SHP77 (cell line): Measurements from ENCODE around the gene SND1.
"Not testable (repeated sequence)": the region's sequence is repeated elsewhere in the genome, so short reads cannot be mapped to it uniquely, and the experiment has no call there.

Experiments used
- DNase-seq, 2 experiments: peaks; one replicate each; lab custom pipeline; 2025; lab: John Stamatoyannopoulos, UW

Gene SND1

GRCh38 chr7:127889677-127890076 lies 237.7 kb downstream of the SND1 start:
- DNase-seq, result no peak

DNA sequence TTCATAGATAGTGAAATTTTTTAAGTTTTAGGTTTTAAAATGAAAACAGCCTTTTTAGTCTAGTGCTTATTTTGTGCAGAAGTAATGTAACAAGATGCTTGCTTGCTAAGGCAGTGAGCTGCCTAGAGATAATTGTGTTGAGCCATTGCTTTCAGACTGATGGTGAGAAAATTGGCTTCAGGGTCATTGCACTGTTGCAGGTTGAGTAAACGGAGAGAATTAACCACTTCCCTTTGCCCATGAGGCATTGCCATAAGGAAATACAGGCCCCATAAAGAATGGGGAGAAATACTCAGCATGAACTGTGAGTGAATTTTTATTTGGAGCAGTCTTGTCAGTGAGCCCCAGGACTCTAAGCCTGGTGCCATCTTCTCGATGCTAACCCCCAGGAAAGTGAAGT lies 238.7 kb downstream of the SND1 start:
- DNase-seq, result no peak

GRCh38 chr7:127891144-127891543 lies 239.2 kb downstream of the SND1 start:
- no peak for DNase-seq

GRCh38 chr7:127891854-127892438 lies 240.0 kb downstream of the SND1 start:
- DNase-seq, result no peak

DNA sequence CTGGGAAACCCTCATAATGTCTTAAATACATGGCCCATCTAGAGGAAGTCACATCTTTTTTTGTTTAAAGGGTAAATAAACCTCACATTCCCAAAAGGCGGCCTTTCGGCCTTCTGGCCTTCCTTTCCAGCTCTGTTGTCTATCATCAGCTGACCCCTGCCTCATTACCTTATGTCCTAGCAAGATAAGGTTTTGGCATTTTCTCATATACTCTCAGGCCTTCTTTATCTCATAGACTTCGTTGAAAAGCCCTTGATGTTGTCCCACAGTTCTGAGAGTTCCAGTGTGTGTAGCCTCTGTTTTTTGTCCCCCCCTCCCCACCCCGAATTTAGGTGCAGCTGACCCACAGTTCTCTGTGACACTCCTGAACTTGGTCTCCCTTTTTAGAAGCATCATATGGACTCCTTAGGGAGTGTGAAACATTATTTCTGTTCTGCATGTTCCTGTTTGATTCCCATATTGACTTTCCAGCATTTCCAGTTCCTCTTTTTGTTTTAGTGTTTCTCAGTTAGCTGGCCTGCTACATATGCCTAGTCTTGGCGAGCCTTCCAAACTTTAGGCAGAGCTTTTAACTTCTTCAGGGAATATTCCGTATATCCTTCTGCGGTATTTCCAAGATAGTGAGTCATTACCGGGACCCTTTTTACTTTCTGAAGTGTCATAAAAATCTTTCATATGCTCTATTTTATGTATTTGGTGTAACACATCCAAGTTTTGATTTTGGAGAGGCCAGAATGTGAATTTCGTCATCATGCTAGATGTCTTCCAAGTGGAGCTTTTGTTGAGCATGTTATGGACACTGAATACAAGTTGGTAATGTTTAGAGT lies 240.7 kb downstream of the SND1 start:
- no peak for DNase-seq

DNA sequence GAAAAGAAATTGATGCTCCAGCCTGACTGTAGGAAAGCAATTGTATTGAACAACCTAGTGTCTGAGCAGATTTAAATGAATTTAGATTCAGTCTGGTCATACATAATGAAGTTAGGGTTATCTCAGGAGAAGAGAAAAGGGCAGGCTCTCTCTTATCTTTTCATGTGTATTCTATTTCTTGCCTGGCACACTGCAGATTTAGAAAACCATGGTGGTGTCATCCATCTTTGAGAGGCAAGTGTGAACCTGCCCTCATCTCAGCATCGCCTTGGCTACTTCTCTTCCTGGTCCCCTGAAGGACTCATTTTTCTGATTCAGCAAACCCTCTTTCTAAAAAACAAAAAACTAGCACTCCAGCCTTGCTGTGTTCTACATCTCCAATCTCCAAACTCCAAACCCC lies 241.6 kb downstream of the SND1 start:
- no peak for DNase-seq

DNA sequence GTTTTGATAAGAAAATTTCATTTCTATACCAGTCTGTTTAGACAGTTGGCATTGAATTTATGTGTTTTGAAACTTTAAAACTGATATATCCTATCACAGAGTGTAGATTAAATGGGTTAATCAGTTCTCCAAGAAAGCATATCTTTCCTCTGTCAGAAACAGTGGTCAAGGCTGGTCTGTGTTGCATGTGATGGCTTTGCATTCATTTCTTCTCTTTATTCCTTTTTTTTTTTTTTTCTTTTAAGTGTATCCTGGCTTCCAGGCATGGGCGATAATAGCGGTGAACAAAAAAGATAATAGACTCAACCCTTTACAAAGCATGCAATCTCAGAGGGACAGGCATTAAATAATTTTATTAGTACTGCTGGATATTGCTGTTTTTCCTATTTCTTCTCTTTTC lies 242.6 kb downstream of the SND1 start:
- DNase-seq, result no peak

GRCh38 chr7:127895360-127895759 lies 243.4 kb downstream of the SND1 start:
- no peak for DNase-seq

GRCh38 chr7:127895814-127896280 lies 243.9 kb downstream of the SND1 start:
- DNase-seq, result no peak

GRCh38 chr7:127896659-127897058 lies 244.7 kb downstream of the SND1 start:
- no peak for DNase-seq

- no peak for DNase-seq
Measured at GRCh38 chr7:127897704-127898454, 245.9 kb downstream of the SND1 start.

DNA sequence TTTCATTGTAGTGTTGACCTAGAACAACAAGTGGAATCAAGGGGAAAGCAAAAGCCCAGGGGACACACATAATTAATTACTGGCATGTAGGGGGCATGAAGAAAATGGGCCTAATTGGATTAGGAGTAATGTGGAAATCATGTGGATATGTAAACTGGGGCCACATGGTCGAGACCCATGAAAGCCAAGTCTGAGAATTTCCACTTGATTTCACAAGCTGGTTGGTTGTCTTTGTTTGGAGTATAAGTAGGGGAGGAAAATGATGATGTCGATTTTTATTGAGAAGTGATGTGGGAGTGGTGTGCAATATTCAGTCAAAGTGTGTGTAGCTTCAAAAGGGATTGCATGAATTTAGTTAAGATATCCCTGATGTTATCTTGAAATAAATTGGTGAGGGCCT lies 247.4 kb downstream of the SND1 start:
- DNase-seq, result no peak

GRCh38 chr7:127900141-127900540 lies 248.1 kb downstream of the SND1 start:
- no peak for DNase-seq

DNA sequence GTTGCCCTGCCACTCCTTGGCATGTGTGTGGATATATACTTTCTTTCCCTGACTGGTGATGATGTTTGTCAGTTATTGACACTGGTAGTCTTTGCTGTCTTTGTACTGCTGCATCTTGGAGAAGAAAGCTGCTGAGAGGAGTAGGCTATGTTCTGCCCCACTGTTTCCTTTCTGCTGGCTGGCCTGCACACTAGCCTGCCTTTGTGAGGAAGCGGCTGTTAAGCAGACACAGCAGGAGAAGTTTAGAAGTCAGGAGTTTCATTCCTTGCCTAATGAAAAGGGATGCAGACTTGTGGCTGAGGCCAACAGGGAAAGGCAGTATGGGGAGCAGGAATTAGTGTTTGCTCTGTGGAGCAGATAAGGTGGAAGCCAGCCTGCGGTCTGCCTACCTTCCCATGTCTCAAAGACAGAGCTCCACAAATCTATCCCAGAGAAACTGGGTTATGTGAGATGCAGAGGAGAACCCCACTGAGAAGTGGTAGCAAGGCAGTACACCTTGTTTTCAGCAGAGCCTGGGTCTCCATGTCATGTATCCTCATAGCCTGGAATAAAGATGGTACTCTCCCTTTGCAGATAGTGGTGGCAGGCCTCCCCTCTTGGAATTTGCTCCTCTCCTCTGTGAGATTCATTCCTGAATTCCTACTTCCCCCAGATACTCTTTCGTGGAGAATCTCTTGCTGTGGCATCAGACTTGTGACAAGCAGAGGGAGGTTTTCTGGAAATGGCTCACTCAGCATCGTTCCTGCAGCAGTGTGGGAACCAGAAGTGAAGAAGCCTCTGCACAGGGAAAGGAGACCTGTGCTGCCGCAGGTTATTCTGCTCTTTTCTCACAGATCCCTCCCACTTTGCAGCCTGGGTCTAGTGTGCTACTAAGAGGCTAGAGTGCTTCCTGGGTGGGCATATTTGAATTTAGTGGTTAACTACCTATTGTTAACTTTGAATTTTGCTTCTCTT lies 249.0 kb downstream of the SND1 start:
- DNase-seq, result no peak

- DNase-seq, result no peak
Measured at GRCh38 chr7:127901895-127902703, 250.1 kb downstream of the SND1 start.

DNA sequence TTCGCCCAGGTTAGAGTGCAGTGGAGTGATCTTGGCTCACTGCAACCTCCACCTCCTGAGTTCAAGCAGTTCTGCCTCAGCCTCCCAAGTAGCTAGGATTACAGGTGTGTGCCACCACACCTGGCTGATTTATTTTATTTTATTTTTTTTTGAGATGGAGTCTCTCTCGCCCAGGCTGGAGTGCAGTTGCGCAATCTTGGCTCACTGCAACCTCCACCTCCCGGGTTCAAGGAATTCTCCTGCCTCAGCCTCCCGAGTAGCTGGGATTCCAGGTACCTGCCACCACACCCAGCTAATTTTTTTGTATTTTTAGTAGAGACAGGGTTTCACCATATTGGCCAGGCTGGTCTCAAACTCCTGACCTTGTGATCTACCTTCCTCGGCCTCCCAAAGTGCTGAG lies 250.8 kb downstream of the SND1 start:
- not testable (repeated sequence) for DNase-seq

- DNase-seq, result no peak
Measured at GRCh38 chr7:127903892-127904669, 252.1 kb downstream of the SND1 start.

DNA sequence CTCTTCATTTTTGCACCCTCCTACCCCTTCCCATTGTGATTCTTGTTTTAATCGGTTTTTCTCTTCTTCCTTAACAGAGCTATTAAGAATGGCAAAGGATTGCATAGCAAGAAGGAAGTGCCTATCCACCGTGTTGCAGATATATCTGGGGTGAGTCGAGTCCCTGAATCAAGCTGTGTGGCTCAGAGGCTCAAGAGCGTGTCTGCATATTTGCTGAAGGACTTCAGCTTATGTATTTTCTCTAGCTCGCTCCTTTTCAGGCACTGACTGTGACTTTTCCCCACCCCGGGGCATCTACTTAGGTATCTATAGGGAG lies 252.6 kb downstream of the SND1 start:
- DNase-seq, result no peak

- DNase-seq, result no peak
Measured at GRCh38 chr7:127905021-127905420, 253.0 kb downstream of the SND1 start.
